ENCODE data around the gene TP53I13. TPM values are rescaled to one million over a fixed set of nuclear protein-coding genes. Genes with fewer than 3 reads are reported as not detected.

Gene TP53I13
- total RNA-seq, 1 donor from 2014 or later: 31.7 TPM

- Histone ChIP-seq H3K36me3 (ENCODE audit: insufficient read depth, low read length) (no peaks in the 10 kb centered on the region), H4K20me1 (ENCODE audit: insufficient read depth, low read length) (peaks cover 53% of the 10 kb centered on the region), H2AFZ (ENCODE audit: low read depth, low read length) (no peak overlapping the region), H3K9ac (ENCODE audit: low read length) (no peak overlapping the region), H3K27me3 (ENCODE audit: insufficient read depth, low read length) (peaks cover 12% of the 10 kb centered on the region), H3K9me3 (ENCODE audit: insufficient read depth, low read depth, low read length) (no peaks in the 10 kb centered on the region), H3K4me3 (ENCODE audit: insufficient read depth, low read depth, low read length) (no peak overlapping the region), H3K27ac (ENCODE audit: low read depth, low read length) (no peak overlapping the region), H3K4me1 (ENCODE audit: insufficient read depth, low read length) (peaks cover 22% of the 10 kb centered on the region), H3K79me2 (ENCODE audit: insufficient read depth, low read length) (peaks cover 6% of the 10 kb centered on the region), H3K4me2 (ENCODE audit: low read length) (no peak overlapping the region)
- FAIRE-seq: no peak
- TF ChIP-seq EZH2 (IDR thresholded peaks at IDR 0.05; ENCODE audit: insufficient read depth, low read length) (no peak), CTCF (IDR thresholded peaks at IDR 0.05; ENCODE audit: insufficient read depth, low read depth, low read length) (no peak)
- no peak for DNase-seq (ENCODE audit: low read depth)
- Mint-ChIP-seq H3K4me3 (ENCODE audit: unreplicated experiment) (no peak overlapping the region), H3K36me3 (ENCODE audit: low read depth, unreplicated experiment) (no peaks in the 10 kb centered on the region), H3K9me3 (ENCODE audit: unreplicated experiment) (no peaks in the 10 kb centered on the region), H3K27me3 (ENCODE audit: low read depth, unreplicated experiment) (no peaks in the 10 kb centered on the region), H3K27ac (ENCODE audit: unreplicated experiment) (no peak overlapping the region), H3K4me1 (ENCODE audit: low read depth, unreplicated experiment) (peaks cover 8% of the 10 kb centered on the region)
Measured at GRCh38 chr17:29596811-29597210, 28.3 kb downstream of the TP53I13 start.

- Histone ChIP-seq H3K79me2 (ENCODE audit: insufficient read depth, low read length) (peaks cover 6% of the 10 kb centered on the region), H3K4me3 (ENCODE audit: insufficient read depth, low read depth, low read length) (no peak overlapping the region), H4K20me1 (ENCODE audit: insufficient read depth, low read length) (peaks cover 56% of the 10 kb centered on the region), H3K27ac (ENCODE audit: low read depth, low read length) (no peak overlapping the region), H3K27me3 (ENCODE audit: insufficient read depth, low read length) (peaks cover 12% of the 10 kb centered on the region), H3K4me2 (ENCODE audit: low read length) (no peak overlapping the region), H3K36me3 (ENCODE audit: insufficient read depth, low read length) (no peaks in the 10 kb centered on the region), H3K4me1 (ENCODE audit: insufficient read depth, low read length) (peaks cover 15% of the 10 kb centered on the region), H3K9ac (ENCODE audit: low read length) (no peak overlapping the region), H2AFZ (ENCODE audit: low read depth, low read length) (no peak overlapping the region), H3K9me3 (ENCODE audit: insufficient read depth, low read depth, low read length) (no peaks in the 10 kb centered on the region)
- no peaks in the 10 kb centered on the region for H3K36me3 Mint-ChIP-seq (ENCODE audit: low read depth, unreplicated experiment)
- no peaks in the 10 kb centered on the region for H3K27me3 Mint-ChIP-seq (ENCODE audit: low read depth, unreplicated experiment)
- no peak for DNase-seq (ENCODE audit: low read depth)
- H3K4me3 Mint-ChIP-seq (ENCODE audit: unreplicated experiment): no peak overlapping the region
- FAIRE-seq: no peak
- H3K9me3 Mint-ChIP-seq (ENCODE audit: unreplicated experiment): no peaks in the 10 kb centered on the region
- no peak overlapping the region for H3K27ac Mint-ChIP-seq (ENCODE audit: unreplicated experiment)
- peaks cover 5% of the 10 kb centered on the region for H3K4me1 Mint-ChIP-seq (ENCODE audit: low read depth, unreplicated experiment)
- no peak for TF ChIP-seq CTCF (IDR thresholded peaks at IDR 0.05; ENCODE audit: insufficient read depth, low read depth, low read length)
- TF ChIP-seq EZH2 (IDR thresholded peaks at IDR 0.05; ENCODE audit: insufficient read depth, low read length): no peak
Measured at GRCh38 chr17:29597361-29598172, 29.1 kb downstream of the TP53I13 start.

GRCh38 chr17:29603109-29603674 lies 34.7 kb downstream of the TP53I13 start:
- H3K36me3 Mint-ChIP-seq (ENCODE audit: low read depth, unreplicated experiment): no peaks in the 10 kb centered on the region
- TF ChIP-seq EZH2 (IDR thresholded peaks at IDR 0.05; ENCODE audit: insufficient read depth, low read length) (no peak), CTCF (IDR thresholded peaks at IDR 0.05; ENCODE audit: insufficient read depth, low read depth, low read length) (no peak)
- FAIRE-seq: no peak

More at GRCh38 chr17:29603109-29603674, 34.7 kb downstream of the TP53I13 start:
- H2AFZ ChIP-seq (ENCODE audit: low read depth, low read length): no peak overlapping the region
- no peak for DNase-seq (ENCODE audit: low read depth)
- no peak overlapping the region for H3K27ac ChIP-seq (ENCODE audit: low read depth, low read length)
- H3K9ac ChIP-seq (ENCODE audit: low read length): no peak overlapping the region
- H3K27me3 ChIP-seq (ENCODE audit: insufficient read depth, low read length): no peaks in the 10 kb centered on the region
- no peaks in the 10 kb centered on the region for H3K4me1 ChIP-seq (ENCODE audit: insufficient read depth, low read length)
- H3K4me2 ChIP-seq (ENCODE audit: low read length): no peak overlapping the region
- peaks cover 15% of the 10 kb centered on the region for H4K20me1 ChIP-seq (ENCODE audit: insufficient read depth, low read length)
- no peaks in the 10 kb centered on the region for H3K36me3 ChIP-seq (ENCODE audit: insufficient read depth, low read length)
- Mint-ChIP-seq H3K27ac (ENCODE audit: unreplicated experiment) (no peak overlapping the region), H3K4me1 (ENCODE audit: low read depth, unreplicated experiment) (no peaks in the 10 kb centered on the region), H3K9me3 (ENCODE audit: unreplicated experiment) (no peaks in the 10 kb centered on the region), H3K27me3 (ENCODE audit: low read depth, unreplicated experiment) (no peaks in the 10 kb centered on the region), H3K4me3 (ENCODE audit: unreplicated experiment) (no peak overlapping the region)
- H3K4me3 ChIP-seq (ENCODE audit: insufficient read depth, low read depth, low read length): no peak overlapping the region
- H3K9me3 ChIP-seq (ENCODE audit: insufficient read depth, low read depth, low read length): no peaks in the 10 kb centered on the region
- H3K79me2 ChIP-seq (ENCODE audit: insufficient read depth, low read length): no peaks in the 10 kb centered on the region

Data from astrocyte (in vitro differentiated cells and primary cell).